Effector CD4-positive, alpha-beta T cell (primary cell): ENCODE results near the gene COL5A2.

Experiments used
- DNase-seq: peaks from one replicate; pipeline ENCODE4 v3.0.0-alpha.2; 2020
- total RNA-seq: gene quantifications from one replicate; lab custom pipeline; 2026; lab: John Stamatoyannopoulos, UW

The COL5A2 gene
- total RNA-seq = 2.4 reads per million, percentile 7 among the genes with 10 or more reads in this experiment

- no peak for DNase-seq
These were observed at the start of gene COL5A2 for GRCh38 chr2:189179570-189179950. Gene COL5A2 (minus strand): TSS chr2:189179761. CDS start chr2:189179604, 157 bp downstream.

- DNase-seq = no peak
These were observed 46.5 kb upstream of the COL5A2 start for GRCh38 chr2:189226017-189226416.

- DNase-seq = no peak
These were observed 45.5 kb upstream of the COL5A2 start for GRCh38 chr2:189225032-189225431.

- DNase-seq = no peak
These were observed 43.0 kb upstream of the COL5A2 start for GRCh38 chr2:189222468-189223105.

GRCh38 chr2:189221811-189222467 lies 42.4 kb upstream of the COL5A2 start:
- no peak for DNase-seq

- no peak for DNase-seq
These were observed 38.7 kb upstream of the COL5A2 start for GRCh38 chr2:189218236-189218635.

GRCh38 chr2:189217541-189217940 lies 38.0 kb upstream of the COL5A2 start:
- no peak for DNase-seq

- no peak for DNase-seq
These were observed 37.5 kb upstream of the COL5A2 start for GRCh38 chr2:189217051-189217450.

GRCh38 chr2:189214484-189214883 lies 34.9 kb upstream of the COL5A2 start:
- no peak for DNase-seq

GRCh38 chr2:189213250-189213649 lies 33.7 kb upstream of the COL5A2 start:
- DNase-seq = no peak

GRCh38 chr2:189210250-189211087 lies 30.9 kb upstream of the COL5A2 start:
- no peak for DNase-seq

- no peak for DNase-seq
These were observed 28.7 kb upstream of the COL5A2 start for GRCh38 chr2:189208254-189208653.

GRCh38 chr2:189204322-189204941 lies 24.9 kb upstream of the COL5A2 start:
- DNase-seq = no peak

GRCh38 chr2:189203177-189203799 lies 23.7 kb upstream of the COL5A2 start:
- no peak for DNase-seq

- no peak for DNase-seq
These were observed 20.2 kb upstream of the COL5A2 start for GRCh38 chr2:189199797-189200196.

- DNase-seq = no peak
These were observed 13.2 kb upstream of the COL5A2 start for GRCh38 chr2:189192766-189193165.

- no peak for DNase-seq
These were observed 12.2 kb upstream of the COL5A2 start for GRCh38 chr2:189191766-189192165.

- no peak for DNase-seq
These were observed 11.1 kb upstream of the COL5A2 start for GRCh38 chr2:189190685-189191084.

GRCh38 chr2:189188115-189188805 lies 8.7 kb upstream of the COL5A2 start:
- no peak for DNase-seq

- DNase-seq = no peak
These were observed 3.6 kb upstream of the COL5A2 start for GRCh38 chr2:189183170-189183569.

- DNase-seq = no peak
These were observed 2.1 kb upstream of the COL5A2 start for GRCh38 chr2:189181706-189182105.
